Globus pallidus (tissue), 1 donor: Measurements from ENCODE around the gene OR5A2.
"Not testable (repeated sequence)": the region's sequence is repeated elsewhere in the genome, so short reads cannot be mapped to it uniquely, and the experiment has no call there.

Experiments used
- DNase-seq: peaks from one replicate; pipeline ENCODE4 v3.0.0-alpha.2; 2015; ENCODE audit warnings: low spot score

Gene OR5A2, protein sequence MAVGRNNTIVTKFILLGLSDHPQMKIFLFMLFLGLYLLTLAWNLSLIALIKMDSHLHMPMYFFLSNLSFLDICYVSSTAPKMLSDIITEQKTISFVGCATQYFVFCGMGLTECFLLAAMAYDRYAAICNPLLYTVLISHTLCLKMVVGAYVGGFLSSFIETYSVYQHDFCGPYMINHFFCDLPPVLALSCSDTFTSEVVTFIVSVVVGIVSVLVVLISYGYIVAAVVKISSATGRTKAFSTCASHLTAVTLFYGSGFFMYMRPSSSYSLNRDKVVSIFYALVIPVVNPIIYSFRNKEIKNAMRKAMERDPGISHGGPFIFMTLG

DNA sequence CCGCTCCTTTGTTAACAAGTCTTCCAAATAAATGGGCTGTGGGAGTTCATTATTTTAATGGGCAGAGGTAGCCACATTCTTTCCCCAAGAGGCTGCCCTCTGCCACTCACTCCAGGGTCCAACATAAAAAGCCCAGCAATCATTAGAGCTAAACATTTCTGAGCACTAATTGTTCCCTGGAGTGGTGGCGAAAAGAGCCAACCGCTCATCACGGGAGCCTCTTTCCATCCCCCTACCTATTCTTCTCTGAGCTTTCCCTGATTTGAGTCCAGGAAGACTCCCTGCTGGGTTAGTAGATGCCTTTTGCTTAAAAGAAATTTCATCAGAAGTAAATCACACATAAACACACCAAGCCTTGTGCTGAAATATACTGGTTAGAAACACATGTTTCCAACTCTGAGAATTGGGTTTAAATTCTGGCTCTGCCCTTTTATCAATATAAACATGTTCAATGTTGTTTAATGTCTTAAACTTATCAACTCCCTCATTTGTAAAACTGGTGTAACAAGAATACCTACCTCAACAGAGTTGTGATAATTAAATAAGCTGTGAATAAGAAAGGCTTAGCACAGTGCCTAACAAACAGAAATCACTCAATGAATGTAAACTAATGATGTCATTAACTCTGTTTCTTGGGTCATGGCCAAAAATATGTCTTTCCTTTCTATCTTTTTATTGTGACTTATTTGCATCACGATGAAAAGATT is at the start of gene OR5A2:
TSS of gene OR5A2 (minus strand) at position 53 of the 707 bp plus-strand sequence. CDS start 3,460 bp downstream, outside the sequence.
- DNase-seq, result no peak

DNA sequence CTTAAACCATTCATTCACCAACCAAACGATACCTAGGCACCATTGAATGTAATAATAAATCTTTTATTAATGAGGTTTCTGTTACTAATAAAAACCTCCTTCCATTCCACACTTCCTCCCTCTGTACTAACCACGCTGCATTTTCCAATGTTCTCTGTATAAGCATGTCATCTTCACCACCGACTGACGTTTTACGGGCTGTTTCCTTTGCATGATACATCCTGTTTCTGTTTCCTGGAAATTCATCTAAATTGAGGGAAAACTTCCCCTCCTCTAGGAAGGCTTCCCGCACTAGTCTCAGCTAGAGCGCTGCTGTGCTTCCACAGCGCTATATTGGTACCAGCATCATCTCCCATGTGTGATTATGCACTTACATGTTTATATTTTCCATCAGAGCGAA is 49.0 kb upstream of the OR5A2 start:
- no peak for DNase-seq

DNA sequence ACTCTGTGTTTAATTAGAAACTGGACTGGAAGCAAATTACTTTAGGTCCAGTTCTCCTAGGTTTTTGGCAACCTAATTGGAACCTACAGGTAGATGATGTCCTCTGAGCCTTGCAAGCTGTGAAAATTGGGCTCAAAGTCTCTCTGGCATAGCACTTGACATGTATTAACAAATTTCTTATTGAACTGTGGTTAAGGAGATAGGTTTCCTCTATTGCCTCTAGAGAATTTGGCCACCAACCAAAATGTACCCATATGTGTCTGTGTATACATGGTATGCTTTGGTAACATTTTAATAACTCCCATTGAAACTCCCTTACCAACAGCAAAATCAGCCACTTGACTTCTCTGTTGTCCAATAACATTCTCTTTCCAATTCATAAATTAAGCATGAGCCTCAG is 46.8 kb upstream of the OR5A2 start, which contains the start of gene OR4D10:
TSS of gene OR4D10 (plus strand) at position 301 of the 400 bp plus-strand sequence. CDS start 4,115 bp downstream, outside the sequence.
- no peak for DNase-seq

DNA sequence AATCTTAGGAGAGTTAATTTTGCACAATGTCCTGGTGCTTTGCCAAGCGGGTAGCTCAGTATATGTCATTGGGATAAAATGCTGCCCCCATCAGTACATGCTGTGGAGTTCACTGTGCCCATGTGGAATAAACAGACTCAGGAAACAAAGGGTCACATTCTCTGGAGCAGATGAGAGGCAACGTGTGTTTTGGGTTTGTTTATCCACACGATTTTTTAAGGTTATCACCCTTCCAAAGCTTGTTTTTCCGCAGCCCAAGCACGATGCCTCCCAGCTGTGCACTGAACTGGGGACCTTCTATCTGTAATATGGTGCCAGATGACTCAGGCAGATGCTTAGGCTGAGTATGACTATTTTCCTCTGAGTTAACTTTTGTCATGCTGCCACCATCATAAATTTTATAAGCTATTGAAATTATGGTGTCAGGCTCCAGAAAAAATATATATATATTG is 37.0 kb upstream of the OR5A2 start:
- no peak for DNase-seq

DNA sequence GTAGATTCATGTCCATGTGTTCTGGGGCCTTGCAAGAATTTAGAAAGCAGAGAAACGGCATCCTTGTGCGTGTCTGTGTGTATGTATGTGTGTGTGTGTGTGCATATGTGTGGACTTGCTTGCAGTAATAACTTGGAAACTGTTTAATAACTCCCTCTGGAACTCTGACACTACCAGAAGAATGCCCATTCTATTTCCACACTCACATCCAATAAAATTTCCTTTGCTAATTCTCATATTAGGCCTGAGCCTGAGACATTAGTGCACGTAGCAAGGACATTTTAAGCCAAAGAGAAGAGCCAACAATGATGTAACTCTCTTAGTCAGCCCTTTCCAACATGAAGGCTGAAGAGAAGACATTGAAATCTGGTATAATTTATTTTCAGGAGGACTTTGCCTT is 33.7 kb upstream of the OR5A2 start:
- no peak for DNase-seq

DNA sequence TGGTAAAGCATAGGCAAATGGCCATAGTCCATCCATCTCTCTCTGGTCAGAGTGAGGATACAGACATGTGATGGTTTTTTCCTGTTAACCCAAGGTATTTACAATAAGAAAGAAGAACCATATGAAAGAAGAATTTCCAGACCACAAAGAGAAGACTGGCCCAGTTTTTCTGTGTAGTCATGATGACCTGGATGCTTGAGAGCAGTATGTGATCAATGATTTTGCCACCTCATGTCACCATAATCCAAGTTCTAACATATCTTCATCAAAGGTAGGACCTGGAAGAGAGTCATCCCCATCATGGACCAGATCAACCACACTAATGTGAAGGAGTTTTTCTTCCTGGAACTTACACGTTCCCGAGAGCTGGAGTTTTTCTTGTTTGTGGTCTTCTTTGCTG is 30.4 kb upstream of the OR5A2 start, which contains the start of gene OR4D6:
TSS of gene OR4D6 (plus strand) at position 301 of the 400 bp plus-strand sequence. CDS start at position 301, 0 bp downstream.
- no peak for DNase-seq

DNA sequence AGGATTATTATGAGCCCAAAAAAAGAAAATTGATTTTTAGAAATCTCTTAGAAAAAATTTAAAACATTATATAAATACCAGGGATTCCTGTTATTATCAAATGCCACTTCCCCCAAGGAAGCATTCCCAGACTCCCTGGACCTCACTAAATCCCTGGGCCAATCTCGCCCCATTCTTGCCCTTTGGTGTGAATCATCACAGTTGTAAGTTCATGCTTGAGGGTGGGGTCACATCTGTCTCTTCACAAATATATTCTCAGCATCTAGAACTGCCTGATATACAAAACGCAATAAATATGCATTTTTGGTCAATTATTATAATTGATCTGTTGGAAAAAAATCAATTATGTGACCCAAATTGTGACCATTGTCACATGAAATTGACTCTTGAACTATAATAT is 22.3 kb upstream of the OR5A2 start:
- no peak for DNase-seq

DNA sequence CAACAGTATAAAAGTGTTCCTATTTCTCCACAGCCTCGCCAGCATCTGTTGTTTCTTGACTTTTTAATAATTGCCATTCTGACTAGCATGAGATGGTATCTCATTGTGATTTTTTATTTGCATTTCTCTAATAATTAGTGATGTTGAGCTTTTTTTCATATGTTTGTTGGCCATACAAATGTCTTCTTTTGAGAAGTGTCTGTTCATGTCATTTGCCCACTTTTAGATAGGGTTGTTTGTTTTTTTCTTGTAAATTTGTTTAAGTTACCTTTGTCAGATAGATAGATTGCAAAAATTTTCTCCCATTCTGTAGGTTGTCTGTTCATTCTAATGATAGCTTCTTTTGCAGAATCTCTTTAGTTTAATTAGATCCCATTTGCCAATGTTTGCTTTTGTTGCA is 19.4 kb upstream of the OR5A2 start:
- DNase-seq, result not testable (repeated sequence)

DNA sequence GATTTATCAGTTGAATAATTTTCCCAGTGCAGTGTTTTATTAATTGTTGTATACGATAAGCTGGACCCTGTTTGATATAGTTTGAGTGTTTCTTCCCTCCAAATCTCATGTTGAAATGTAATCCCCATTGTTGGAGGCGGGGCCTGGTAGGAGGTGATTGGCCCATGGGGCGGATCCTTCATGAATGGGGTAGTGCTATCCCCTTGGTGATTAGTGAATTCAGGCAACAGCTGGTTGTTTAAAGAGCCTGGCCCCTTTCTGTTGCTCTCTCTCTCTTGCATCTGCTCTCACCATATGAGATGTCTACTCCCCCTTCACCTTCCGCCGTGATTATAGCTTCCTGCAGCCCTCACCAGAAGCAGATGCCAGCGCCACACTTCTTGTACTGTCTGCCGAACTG is 11.6 kb upstream of the OR5A2 start:
- DNase-seq, result no peak

DNA sequence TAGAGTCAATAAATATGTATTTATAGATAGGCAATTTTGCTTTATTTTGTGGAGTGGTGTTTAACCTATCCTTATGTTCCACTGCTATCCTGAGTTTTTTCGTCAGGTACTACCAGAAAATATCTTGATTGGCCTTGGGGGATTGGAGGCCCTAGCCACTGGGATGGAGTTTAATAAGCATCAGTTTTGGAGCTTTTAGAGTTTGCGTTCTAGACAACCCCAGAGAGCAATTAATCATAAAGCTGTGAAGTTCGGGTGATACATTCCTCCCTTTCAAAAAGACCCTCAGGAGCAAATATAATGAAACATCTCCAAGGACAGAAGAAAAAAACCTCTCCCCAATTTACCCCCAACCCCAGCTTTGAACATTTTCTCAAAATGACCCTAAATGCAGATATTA is 10.0 kb upstream of the OR5A2 start, which contains the start of gene OR5A1:
TSS of gene OR5A1 (plus strand) at position 301 of the 400 bp plus-strand sequence. CDS start 6,700 bp downstream, outside the sequence.
- no peak for DNase-seq

DNA sequence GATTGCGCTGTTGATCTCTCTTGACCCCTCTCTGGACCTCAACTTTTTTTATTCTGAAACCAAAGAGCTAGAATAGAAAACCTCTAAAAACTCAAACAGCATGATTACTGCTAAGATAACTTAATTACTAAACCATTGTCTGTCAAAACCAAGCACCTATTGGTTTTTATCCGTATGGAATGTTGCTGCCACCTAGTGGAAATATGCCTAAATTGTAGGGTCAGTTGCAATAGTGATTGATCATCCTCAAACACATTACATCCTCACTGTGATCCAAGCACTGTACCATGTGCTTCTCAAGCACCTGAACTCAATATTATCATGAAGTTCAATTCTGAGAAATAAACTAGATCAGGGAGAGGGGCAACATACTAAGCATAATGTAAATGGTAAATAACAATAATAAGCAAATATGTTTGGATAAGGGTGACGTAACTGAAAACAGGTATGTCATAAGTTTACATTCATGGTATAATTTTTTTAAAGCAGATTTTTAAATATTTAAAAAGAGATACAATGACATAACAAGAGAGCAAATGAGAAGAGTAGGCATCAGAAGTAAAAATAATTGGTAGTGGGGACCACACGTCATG is 3.8 kb upstream of the OR5A2 start:
- DNase-seq, result peak; percentile 11

DNA sequence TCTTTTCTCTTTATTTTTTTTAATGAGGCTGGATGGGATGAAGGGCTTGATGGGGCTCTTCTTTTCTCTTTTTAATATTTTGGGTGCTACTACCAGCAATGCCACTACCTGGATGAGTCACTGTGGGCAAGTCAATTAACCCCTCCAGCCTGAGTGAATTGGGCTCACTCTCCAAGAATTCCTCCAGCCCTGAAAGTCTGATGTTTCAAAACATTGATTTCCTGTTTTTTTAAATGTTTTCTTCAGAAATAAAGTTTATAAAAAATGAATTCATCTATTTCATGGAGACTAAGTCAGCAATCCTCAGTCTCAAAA is 812 bp upstream of the OR5A2 start:
- DNase-seq, result no peak

DNA sequence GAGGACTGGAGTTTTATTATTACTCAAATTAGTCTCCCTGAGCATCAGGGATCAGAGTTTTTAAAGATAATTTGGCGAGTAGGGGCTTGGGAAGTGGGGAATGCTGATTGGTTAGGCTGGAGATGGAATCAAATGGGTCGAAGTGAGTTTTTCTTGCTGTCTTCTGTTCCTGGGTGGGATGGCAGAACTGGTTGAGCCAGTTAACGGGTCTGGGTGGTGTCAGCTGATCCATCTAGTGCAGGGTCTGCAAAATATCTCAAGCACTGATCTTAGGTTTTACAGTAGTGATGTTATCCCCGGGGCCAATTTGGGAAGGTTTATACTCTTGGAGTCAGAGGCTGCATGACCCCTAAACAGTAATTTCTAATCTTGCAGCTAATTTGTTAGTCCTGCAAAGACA is 1.1 kb downstream of the OR5A2 start:
- DNase-seq, result no peak

DNA sequence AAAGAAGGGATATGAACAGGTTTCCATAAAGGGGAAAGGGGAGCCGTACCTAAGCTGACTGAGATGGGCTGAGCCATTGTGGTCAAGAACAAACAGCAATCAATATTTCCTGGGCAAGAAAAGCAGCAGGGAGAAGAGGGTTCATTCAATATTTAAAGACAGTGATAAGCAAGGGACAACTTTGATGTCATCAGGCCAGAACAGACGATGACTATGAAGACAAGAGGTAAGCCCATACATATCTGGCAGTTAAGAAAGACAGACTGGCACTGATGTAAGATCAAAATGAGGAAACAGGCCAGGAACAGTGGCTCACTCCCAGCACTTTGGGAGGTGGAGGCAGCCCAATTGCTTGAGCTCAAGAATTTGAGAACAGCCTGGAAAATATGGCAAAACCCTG is 2.4 kb downstream of the OR5A2 start:
- no peak for DNase-seq

DNA sequence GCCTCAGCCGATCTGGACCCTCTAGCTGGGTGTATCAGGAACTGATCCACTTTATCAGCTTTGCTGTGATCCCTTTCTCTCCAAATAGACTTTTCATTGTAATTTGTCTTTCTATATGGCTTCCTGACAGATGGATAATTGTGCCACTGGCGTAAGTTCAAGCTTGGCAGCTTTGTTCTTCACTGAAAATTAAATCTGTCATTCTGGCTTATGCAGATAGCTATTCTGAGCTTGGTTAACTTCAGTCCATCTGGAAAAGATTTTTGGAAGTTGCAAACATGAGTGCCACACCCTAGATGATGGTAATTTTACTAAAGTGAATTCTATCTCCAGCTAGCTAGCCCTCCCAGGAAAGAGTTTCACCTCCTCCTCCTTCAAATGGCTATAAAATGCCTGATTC is 8.1 kb downstream of the OR5A2 start:
- DNase-seq, result no peak

DNA sequence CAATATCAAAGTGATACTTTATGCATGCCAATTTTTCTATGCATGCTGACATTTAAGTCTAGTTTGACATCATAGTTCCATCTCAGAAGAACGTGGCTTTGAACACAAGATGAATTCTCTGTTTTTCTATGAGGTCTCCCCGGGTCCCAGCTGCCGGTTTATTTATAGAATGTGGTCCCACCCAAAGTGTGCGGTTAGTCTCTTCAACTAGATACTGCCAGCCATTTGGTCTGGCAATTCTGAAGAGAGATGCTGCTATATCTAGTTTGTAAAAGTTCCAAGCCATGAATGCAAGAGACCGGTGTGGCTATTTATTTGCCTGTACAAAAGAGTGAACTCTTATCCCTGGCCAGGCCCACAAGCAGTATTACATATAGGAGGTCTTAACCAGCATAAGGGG is 9.2 kb downstream of the OR5A2 start:
- no peak for DNase-seq

DNA sequence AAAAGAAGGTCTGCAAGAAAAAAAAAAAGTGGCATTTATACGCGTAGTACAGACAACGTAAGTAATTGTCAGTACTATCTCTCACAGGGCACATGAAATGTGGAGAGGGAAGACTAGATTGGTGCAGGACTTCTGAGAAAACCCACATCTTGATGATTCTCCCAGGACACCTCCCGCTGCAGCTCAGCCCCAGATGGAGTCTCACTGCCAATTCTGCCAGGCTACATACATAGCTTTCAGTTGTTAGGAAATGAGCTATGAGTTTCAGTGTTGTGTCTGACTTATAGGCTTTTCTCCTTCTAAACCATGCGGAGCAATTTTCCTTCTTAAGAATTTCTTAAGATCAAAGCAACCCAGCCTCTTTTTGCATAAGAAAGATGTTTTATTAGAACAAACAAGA is 9.6 kb downstream of the OR5A2 start:
- no peak for DNase-seq

DNA sequence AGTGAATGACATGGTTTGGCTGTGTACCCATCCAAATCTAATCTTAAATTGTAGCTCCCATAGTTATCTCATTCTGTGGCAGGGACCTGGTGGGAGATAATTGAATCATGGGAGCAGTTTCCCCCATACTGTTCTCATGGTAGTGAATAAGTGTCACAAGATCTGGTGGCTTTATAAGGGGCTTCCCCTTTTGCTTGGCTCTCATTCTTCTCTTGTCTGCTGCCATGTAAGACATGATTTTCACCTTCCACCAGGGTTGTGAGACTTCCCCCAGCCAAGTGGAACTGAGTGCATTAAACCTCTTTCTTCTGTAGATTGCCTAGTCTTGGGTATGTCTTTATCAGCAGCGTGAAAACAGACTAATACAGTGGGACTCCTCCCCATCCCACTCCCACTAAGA is 11.1 kb downstream of the OR5A2 start:
- DNase-seq, result no peak

DNA sequence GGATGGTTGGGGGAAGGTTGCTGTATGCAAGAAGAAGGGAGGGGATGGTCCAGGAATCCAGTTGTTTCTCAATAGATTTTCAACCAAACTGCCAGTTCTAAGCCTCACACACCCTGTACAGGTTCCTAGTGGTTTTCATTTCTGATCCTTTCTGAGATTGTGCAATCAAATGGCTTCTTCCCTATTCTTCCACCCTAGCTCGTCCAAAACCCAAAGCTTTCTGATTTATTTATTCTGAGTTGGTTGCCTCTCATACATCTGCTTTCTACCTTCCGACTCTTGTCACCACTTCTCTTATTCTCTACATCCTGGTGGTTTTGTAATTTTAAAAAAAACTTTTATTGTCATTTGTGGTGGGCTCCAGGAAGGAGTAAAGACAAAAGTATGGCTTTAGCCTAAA is 12.6 kb downstream of the OR5A2 start:
- no peak for DNase-seq

DNA sequence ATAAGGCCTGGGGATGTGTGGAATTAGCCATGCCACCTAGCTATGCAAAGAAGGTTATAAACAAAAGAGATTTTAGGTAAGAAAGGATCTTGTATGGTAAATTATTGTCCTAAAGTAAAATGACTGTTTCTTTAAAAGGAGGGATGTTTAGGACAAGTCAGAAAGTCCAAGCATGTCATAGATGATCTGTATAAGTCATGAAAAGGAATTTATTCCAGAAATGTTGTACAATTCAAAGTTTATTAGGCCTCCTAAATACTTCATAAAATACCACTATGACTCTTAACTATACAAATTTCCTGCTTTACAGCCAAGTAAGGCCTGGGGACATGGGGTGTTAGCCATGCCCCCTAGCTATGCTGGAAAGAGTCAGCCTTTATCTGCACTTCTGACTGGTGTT is 22.7 kb downstream of the OR5A2 start:
- DNase-seq, result no peak

DNA sequence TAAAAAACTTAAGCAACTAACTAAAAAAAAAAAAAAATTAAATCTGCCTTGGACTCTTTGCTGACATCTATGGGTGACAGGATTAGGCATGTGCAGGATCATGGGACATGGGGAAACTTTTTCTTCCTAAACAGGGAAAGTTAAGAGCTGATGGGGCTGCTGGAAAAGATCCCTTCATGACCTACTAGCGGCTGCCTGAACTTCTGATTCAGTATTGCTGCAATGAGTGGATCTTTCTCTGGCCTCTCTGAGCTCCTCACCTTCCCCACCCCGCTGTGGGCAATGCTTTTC is 25.0 kb downstream of the OR5A2 start:
- no peak for DNase-seq

DNA sequence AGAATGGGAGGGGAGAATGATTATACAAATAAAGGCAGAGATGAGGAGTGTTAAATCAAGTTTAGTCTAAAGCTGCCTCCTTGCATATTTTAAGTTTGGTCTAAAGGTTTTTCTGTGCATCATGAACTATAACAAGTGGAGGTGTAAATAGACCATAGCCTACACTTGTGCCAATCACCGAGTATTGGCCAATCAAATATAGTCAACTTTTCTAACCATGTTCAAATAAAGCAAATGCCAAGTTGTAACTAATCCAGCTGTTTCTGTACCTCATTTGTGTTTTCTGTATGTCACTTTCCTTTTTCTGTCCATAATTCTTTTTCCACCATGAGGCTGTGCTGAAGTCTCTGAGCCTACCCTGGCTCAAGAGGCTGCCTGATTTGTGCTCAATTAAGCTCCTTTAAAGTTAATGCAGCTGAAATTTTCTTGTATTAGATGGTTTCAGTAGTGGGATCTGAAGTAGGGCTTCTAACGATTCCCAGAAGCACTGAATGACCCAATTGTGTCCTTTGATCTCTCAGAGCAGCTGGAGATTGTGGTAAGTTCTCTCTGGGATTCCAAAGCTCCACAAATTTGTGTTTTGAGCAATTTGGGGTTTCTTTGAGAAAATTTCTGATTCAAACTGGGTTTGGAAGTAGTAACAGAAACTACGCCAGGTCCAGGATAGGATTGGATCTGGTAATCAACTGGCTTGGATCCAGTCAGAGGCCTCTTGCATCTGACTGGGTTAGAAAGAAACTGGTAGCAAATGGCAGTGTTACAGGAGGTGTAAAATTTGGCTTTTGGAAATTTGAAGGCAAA is 25.6 kb downstream of the OR5A2 start:
- DNase-seq, result no peak
